ENCODE measurements around the gene CMTM3.

DNA sequence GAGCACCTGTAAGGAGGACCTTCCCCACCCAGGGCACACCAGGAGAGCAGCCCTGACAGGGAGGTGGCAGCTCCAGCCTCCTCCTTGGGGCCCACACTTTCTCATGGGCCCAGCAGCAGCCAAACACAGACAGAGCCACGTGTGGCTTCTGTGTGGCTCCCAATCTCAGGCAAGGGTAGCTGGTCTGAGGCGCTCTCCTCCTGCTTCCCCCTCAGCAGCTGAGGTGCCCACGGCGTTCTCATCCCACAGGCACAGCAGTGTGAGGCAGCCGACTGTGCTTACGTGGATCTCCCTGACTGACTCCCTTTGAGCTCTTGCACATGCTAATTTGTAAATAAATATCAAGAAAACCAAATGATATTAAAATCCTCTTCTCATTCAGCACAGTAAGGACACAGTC lies 30.9 kb downstream of the CMTM3 start:
- TF ChIP-seq, protein P1, sequence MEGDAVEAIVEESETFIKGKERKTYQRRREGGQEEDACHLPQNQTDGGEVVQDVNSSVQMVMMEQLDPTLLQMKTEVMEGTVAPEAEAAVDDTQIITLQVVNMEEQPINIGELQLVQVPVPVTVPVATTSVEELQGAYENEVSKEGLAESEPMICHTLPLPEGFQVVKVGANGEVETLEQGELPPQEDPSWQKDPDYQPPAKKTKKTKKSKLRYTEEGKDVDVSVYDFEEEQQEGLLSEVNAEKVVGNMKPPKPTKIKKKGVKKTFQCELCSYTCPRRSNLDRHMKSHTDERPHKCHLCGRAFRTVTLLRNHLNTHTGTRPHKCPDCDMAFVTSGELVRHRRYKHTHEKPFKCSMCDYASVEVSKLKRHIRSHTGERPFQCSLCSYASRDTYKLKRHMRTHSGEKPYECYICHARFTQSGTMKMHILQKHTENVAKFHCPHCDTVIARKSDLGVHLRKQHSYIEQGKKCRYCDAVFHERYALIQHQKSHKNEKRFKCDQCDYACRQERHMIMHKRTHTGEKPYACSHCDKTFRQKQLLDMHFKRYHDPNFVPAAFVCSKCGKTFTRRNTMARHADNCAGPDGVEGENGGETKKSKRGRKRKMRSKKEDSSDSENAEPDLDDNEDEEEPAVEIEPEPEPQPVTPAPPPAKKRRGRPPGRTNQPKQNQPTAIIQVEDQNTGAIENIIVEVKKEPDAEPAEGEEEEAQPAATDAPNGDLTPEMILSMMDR (optimal IDR thresholded peaks at IDR 0.05 in 1 of 3, IDR thresholded peaks at IDR 0.05 in 1 of 3, conservative IDR thresholded peaks at IDR 0.05 in 1 of 3; ENCODE audit: extremely low read depth in 1 of 3, insufficient read depth in 2 of 3, low read length in 3 of 3): no peak
- no peak for TF ChIP-seq EZH2 (IDR thresholded peaks at IDR 0.05; ENCODE audit: low read length)
